ENCODE data around the gene PRR33. TPM values are rescaled to one million over a fixed set of nuclear protein-coding genes. Genes with fewer than 3 reads are reported as not detected.
"Not testable (repeated sequence)": the region's sequence is repeated elsewhere in the genome, so short reads cannot be mapped to it uniquely, and the experiment has no call there.

Gene PRR33
- total and polyA plus RNA-seq, 11 donors = 0.08 to 5.1 (median 2.4) TPM

DNA sequence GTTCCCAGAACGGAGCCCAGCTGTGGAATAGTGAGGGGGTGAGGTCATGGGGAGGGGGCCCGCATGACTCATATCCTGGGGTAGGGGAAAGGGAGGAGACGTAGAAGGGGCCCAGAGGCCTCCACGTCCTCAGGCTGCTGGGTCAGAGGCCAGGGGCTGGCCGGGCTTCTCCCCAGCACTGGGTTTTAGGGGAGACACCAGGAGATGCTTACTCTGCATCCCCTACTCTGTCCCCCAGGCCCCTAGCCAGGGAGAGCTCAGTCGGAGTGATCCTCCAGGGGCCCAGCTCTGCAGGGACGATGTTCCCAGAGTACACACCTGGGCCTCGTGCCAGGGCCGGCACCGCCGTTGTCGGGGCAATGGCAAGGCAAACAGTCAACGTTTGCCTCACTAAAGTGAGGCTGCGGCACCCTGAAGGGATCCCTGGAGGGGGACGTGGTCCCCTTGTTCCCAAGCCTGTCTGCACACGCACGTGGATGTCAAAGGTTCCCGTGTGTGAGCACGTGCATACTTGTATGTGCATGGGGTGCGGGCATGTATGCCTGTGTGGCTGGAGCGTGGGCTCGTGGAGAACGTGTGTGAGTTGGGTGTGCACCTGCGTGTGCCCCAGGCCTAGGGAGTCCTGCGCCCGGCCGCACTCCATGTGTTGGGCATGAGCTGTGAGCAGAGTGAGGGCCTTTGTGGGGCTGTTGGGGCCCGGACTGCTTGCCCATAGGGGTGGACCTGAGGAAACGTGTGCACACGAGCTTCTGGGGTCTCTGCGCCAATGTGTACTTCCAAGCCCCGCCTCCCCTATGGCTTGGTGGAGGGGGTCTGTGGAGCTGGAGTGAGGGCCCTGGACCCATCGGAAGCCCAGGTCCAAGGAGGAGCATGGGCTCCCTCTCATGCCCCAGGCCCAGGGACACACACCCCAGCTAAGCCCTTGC is 14.2 kb downstream of the PRR33 start:
- WGBS, 4 donors = 45 to 56% (median 53%) methylated on average over 12 to 33 of the region's 33 CpGs
- Histone ChIP-seq H3K27me3 (no peaks in the 10 kb centered on the region), H3K4me3 (peak overlapping the region in 2 of 12 donors; percentile 13 to 30), H3K4me1 (peaks cover 32 to 77% (median 61%) of the 10 kb centered on the region in 12 donors), H3K27ac (peak overlapping the region; percentile 69 to 99 (median 96)), H3K36me3 (no peaks in the 10 kb centered on the region), H3K9me3 (no peaks in the 10 kb centered on the region)
- intact Hi-C loops (cut with DNase I) = no loop called here
- DNase-seq (peak; percentile 65 to 87 (median 84)), ATAC-seq (no peak)
- no peak for TF ChIP-seq POLR2A (IDR thresholded peaks at IDR 0.05)
- TF ChIP-seq, protein P1, sequence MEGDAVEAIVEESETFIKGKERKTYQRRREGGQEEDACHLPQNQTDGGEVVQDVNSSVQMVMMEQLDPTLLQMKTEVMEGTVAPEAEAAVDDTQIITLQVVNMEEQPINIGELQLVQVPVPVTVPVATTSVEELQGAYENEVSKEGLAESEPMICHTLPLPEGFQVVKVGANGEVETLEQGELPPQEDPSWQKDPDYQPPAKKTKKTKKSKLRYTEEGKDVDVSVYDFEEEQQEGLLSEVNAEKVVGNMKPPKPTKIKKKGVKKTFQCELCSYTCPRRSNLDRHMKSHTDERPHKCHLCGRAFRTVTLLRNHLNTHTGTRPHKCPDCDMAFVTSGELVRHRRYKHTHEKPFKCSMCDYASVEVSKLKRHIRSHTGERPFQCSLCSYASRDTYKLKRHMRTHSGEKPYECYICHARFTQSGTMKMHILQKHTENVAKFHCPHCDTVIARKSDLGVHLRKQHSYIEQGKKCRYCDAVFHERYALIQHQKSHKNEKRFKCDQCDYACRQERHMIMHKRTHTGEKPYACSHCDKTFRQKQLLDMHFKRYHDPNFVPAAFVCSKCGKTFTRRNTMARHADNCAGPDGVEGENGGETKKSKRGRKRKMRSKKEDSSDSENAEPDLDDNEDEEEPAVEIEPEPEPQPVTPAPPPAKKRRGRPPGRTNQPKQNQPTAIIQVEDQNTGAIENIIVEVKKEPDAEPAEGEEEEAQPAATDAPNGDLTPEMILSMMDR (IDR thresholded peaks at IDR 0.05) = no peak

DNA sequence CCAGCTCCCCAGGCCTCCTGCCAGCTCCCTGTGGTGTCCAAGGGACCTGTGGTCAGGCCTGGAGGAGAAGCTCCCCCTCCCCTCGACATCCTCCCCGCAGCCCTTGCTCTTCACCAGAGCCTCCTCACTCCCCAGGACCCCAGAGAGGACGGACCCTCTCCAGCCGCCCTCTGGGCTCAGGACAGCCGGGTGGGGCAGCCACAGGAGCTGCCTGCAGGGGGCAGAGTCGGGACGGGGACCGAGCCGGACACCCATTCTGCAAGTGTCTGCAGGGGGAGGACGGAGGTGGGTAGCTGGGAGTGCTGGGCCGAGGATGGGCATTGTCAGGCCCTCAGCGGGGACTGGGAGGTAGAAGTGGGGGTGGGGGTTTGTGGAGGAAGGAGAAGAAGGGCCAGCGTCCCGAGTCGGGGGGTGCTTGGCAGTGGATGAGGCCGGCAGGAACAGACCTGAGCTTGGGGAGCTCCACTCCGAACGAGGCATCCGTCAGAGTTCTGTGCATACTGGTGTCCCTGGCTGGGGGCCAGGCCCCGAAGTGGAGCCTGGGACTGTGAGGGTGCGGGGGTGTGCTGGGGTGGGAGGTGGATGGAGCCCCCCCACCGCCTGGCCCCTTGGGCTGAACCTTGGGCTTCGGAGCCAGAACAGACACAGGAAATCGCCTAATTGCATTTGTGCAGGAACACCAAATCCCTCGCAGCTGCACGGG is 15.2 kb downstream of the PRR33 start:
- intact Hi-C loops (cut with DNase I) = no loop called here
- 27 to 35% (median 32%) methylated on average over 21 to 26 of the region's 26 CpGs for WGBS, 4 donors
- H3K27me3 ChIP-seq = no peaks in the 10 kb centered on the region
- H3K4me1 ChIP-seq = peaks cover 24 to 67% (median 52%) of the 10 kb centered on the region in 12 donors
- peak overlapping the region; percentile 69 to 99 (median 96) for H3K27ac ChIP-seq
- peak overlapping the region in 9 of 12 donors; percentile 13 to 43 (median 23) for H3K4me3 ChIP-seq
- H3K36me3 ChIP-seq = no peaks in the 10 kb centered on the region
- no peaks in the 10 kb centered on the region for H3K9me3 ChIP-seq
- no peak for TF ChIP-seq POLR2A (IDR thresholded peaks at IDR 0.05)
- TF ChIP-seq, protein P1 (IDR thresholded peaks at IDR 0.05) = peak; percentile 50 to 70 (median 56)
- ATAC-seq (peak in 3 of 4 donors; percentile 16 to 38 (median 32)), DNase-seq (peak; percentile 82 to 87 (median 85))

DNA sequence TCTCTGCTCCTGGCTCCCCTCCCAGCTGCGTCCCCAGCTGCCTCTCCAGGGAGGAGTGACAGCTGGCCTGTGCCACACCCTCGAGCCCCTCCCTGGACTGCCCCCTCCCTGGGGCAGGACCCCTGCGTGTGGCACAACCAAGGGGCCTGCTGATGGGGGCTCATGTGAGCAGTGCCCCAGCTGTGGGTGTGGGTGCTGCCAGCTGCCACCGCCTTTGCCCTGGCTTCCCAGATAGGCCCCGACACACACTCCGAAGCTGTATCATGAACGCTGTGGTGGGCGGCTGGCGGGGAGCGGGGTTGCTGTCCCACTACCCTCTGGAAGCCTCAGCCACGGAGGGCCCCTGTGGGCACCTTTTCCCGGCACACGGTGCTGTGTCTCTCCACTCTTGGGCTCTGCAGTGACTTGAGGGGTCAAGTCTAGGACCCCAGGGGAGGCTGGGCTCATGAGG is 15.8 kb downstream of the PRR33 start:
- H3K36me3 ChIP-seq; H3K9me3 ChIP-seq; H3K27me3 ChIP-seq; intact Hi-C loops (cut with DNase I); ATAC-seq: not testable (repeated sequence)
- peak in 2 of 5 donors; percentile 10 to 27 for DNase-seq
- peak overlapping the region in 9 of 12 donors; percentile 13 to 43 (median 23) for H3K4me3 ChIP-seq
- peaks cover 17 to 64% (median 47%) of the 10 kb centered on the region in 12 donors for H3K4me1 ChIP-seq
- 33 to 88% (median 69%) methylated on average over 3 to 13 of the region's 13 CpGs for WGBS, 4 donors
- H3K27ac ChIP-seq = peak overlapping the region; percentile 69 to 99 (median 96)

GRCh38 chr11:1875093-1875850 is 16.4 kb downstream of the PRR33 start:
- ATAC-seq (no peak), DNase-seq (peak; percentile 9 to 72 (median 45))
- peak overlapping the region; percentile 69 to 99 (median 96) for H3K27ac ChIP-seq
- intact Hi-C loops (cut with DNase I) = no loop called here
- peaks cover 15 to 60% (median 43%) of the 10 kb centered on the region in 12 donors for H3K4me1 ChIP-seq
- peaks cover 0 to 10% (median 0%) of the 10 kb centered on the region in 9 donors for H3K27me3 ChIP-seq
- TF ChIP-seq POLR2A (IDR thresholded peaks at IDR 0.05) = no peak
- TF ChIP-seq, protein P1 (IDR thresholded peaks at IDR 0.05) = no peak
- no peaks in the 10 kb centered on the region for H3K36me3 ChIP-seq
- WGBS, 4 donors = 62 to 84% (median 69%) methylated on average over 13 to 28 of the region's 28 CpGs
- H3K4me3 ChIP-seq = peak overlapping the region in 7 of 12 donors; percentile 13 to 43 (median 22)
- no peaks in the 10 kb centered on the region for H3K9me3 ChIP-seq

DNA sequence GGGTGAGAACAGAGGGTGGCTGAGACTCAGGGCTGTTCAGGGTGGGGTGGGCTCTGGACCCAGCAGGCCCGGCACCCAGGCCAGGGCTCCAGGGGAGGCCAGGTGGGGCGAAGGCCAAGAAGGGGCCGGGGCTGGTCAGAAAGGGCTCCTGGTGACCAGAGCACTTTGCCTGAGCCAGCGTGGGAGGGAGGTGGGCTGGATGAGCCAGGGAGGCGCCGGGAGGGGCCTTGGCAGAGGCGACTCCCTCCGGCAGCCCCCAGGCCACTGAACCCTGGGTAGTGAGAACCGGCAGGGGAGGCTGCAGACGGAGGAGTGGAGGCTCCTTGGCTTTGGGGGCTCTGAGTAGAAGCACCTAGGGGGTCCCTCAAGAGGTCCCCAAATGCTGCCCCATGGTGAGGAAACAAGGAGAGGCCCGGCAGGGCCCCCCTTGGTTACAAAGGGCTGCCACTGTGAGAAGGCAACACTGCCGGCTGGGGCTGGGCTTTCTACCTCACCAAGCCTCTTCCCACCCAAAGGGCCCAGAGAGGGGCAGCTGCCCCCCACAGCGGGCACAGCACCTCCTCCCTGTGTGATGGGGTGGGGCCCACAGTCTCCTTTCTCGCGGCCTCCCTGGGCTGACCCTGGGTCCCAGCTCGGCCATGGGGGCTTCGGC is 17.1 kb downstream of the PRR33 start:
- H3K4me1 ChIP-seq = peaks cover 11 to 53% (median 38%) of the 10 kb centered on the region in 12 donors

DNA sequence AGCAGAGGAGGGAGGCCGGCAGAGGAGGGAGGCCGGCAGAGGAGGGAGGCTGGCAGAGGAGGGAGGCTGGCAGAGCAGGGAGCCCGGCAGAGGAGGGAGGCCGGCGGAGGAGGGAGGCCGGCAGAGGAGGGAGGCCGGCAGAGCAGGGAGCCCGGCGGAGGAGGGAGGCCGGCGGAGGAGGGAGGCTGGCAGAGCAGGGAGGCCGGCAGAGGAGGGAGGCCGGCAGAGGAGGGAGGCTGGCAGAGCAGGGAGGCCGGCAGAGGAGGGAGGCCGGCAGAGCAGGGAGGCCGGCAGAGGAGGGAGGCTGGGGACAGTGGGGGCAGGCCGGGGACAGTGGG is 17.9 kb downstream of the PRR33 start:
- H3K36me3 ChIP-seq; H3K9me3 ChIP-seq; intact Hi-C loops (cut with DNase I); H3K27me3 ChIP-seq; ATAC-seq: not testable (repeated sequence)
- DNase-seq = peak in 1 of 5 donors; percentile 36
- H3K4me3 ChIP-seq = peak overlapping the region in 4 of 12 donors; percentile 24 to 70 (median 32)
- WGBS, 4 donors = 83 to 93% (median 87%) methylated on average over 17 of the region's 17 CpGs
- H3K27ac ChIP-seq = peak overlapping the region in 9 of 12 donors; percentile 39 to 93 (median 51)
- H3K4me1 ChIP-seq = peaks cover 11 to 52% (median 35%) of the 10 kb centered on the region in 12 donors

More for the DNA sequence above, 17.1 kb downstream of the PRR33 start:
- H3K9me3 ChIP-seq; ATAC-seq; H3K27me3 ChIP-seq; H3K36me3 ChIP-seq; intact Hi-C loops (cut with DNase I): not testable (repeated sequence)
- H3K4me3 ChIP-seq = peak overlapping the region in 8 of 12 donors; percentile 5 to 43 (median 20)
- WGBS, 4 donors = 57 to 85% (median 77%) methylated on average over 11 to 17 of the region's 17 CpGs
- peak in 4 of 5 donors; percentile 15 to 70 (median 37) for DNase-seq
- H3K27ac ChIP-seq = peak overlapping the region in 11 of 12 donors; percentile 53 to 99 (median 96)

Data from heart left ventricle (tissue), 16 donors.